ENCODE data around the gene HS3ST5.

- TF ChIP-seq, protein P1, sequence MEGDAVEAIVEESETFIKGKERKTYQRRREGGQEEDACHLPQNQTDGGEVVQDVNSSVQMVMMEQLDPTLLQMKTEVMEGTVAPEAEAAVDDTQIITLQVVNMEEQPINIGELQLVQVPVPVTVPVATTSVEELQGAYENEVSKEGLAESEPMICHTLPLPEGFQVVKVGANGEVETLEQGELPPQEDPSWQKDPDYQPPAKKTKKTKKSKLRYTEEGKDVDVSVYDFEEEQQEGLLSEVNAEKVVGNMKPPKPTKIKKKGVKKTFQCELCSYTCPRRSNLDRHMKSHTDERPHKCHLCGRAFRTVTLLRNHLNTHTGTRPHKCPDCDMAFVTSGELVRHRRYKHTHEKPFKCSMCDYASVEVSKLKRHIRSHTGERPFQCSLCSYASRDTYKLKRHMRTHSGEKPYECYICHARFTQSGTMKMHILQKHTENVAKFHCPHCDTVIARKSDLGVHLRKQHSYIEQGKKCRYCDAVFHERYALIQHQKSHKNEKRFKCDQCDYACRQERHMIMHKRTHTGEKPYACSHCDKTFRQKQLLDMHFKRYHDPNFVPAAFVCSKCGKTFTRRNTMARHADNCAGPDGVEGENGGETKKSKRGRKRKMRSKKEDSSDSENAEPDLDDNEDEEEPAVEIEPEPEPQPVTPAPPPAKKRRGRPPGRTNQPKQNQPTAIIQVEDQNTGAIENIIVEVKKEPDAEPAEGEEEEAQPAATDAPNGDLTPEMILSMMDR (IDR thresholded peaks at IDR 0.05) = no peak
- TF ChIP-seq POLR2A (IDR thresholded peaks at IDR 0.05) = no peak
These were observed 11.7 kb upstream of the HS3ST5 start for GRCh38 chr6:114354482-114354881.

Measured in esophagus squamous epithelium (tissue), 4 donors.